Measurements from ENCODE around the gene PEX16. TPM values are rescaled to one million over a fixed set of nuclear protein-coding genes. Genes with fewer than 3 reads are reported as not detected.
A peak's percentile ranks its signal among the peaks of the same experiment; 100 is the strongest.

PEX16 gene
- total RNA-seq, 1 donor from 2014 or later, result 47.1 TPM

DNA sequence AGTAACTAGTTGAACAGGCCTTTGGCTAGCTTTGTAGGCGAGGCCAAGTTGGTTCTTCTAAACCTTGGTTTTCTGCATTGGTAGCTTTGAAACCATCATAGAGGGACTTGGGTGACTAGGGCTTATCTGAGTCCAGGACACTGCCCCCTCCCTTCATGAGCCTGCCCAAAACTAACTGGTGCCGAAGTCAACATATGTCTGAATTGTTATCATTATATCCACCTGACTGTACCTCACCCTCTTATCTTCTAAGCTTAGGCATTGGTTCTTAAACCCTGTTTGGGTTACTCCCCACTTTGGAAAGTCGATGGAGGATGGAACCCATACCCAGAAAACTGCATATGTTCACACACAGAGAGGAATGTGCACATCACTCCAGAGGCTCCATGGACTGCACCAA is 39.8 kb downstream of the PEX16 start:
- FAIRE-seq (no peak), DNase-seq (ENCODE audit: low read depth) (no peak)
- TF ChIP-seq, protein P1, sequence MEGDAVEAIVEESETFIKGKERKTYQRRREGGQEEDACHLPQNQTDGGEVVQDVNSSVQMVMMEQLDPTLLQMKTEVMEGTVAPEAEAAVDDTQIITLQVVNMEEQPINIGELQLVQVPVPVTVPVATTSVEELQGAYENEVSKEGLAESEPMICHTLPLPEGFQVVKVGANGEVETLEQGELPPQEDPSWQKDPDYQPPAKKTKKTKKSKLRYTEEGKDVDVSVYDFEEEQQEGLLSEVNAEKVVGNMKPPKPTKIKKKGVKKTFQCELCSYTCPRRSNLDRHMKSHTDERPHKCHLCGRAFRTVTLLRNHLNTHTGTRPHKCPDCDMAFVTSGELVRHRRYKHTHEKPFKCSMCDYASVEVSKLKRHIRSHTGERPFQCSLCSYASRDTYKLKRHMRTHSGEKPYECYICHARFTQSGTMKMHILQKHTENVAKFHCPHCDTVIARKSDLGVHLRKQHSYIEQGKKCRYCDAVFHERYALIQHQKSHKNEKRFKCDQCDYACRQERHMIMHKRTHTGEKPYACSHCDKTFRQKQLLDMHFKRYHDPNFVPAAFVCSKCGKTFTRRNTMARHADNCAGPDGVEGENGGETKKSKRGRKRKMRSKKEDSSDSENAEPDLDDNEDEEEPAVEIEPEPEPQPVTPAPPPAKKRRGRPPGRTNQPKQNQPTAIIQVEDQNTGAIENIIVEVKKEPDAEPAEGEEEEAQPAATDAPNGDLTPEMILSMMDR (IDR thresholded peaks at IDR 0.05; ENCODE audit: insufficient read depth, low read length, severe bottlenecking), result no peak
- no peaks in the 10 kb centered on the region for H3K27me3 ChIP-seq (ENCODE audit: control insufficient read depth, insufficient read depth, low read length)
- peaks cover 6% of the 10 kb centered on the region for H3K36me3 ChIP-seq (ENCODE audit: control insufficient read depth, insufficient read depth, low read length)
- H3K4me3 ChIP-seq (ENCODE audit: low read depth, low read length), result no peak overlapping the region

DNA sequence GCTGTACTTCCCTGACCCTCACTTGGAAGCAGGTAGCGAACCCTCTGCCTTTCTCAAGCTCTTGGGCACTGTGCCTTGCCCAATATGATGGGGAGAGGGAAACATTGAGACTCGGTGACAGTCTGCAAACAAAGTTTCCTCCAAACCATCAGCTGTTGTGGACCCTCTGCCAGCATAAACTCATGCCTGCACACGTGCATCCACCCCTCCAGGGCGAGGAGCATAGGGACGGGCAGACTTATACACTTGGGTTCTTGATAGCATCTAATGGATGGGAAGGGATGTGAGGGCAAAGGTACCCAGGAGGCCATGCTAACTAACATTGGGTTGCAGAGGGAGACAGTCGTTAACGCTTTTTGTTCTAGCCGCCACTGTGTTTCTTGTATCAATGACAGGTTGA is 40.5 kb downstream of the PEX16 start:
- no peak for DNase-seq (ENCODE audit: low read depth)

DNA sequence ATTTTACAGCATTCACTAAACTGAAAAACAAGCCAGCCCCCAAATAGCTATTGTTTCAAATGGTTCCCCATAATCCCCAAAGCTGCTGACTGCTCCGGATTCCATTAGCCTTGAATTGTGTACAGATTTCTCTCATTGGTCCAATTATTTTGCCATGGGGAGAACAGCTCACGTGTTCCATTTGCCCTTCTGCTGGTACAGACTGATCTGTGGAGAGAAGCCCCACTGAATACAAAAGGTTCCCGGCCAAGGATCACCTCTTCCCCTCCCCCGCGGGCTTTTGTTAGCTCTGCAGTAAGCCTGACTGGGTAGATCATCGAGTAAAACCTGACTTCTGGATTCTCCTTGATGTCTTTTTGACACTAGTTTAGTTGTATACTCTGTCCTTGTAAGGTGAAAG is 41.3 kb downstream of the PEX16 start:
- Histone ChIP-seq H3K36me3 (ENCODE audit: control insufficient read depth, insufficient read depth, low read length) (peaks cover 10% of the 10 kb centered on the region), H3K4me3 (ENCODE audit: low read depth, low read length) (no peak overlapping the region), H3K27me3 (ENCODE audit: control insufficient read depth, insufficient read depth, low read length) (no peaks in the 10 kb centered on the region)
- FAIRE-seq (no peak), DNase-seq (ENCODE audit: low read depth) (no peak)
- TF ChIP-seq, protein P1 (IDR thresholded peaks at IDR 0.05; ENCODE audit: insufficient read depth, low read length, severe bottlenecking), result no peak

More for the DNA sequence above, 40.5 kb downstream of the PEX16 start:
- FAIRE-seq, result no peak
- TF ChIP-seq, protein P1 (IDR thresholded peaks at IDR 0.05; ENCODE audit: insufficient read depth, low read length, severe bottlenecking), result no peak
- Histone ChIP-seq H3K4me3 (ENCODE audit: low read depth, low read length) (no peak overlapping the region), H3K36me3 (ENCODE audit: control insufficient read depth, insufficient read depth, low read length) (peaks cover 6% of the 10 kb centered on the region), H3K27me3 (ENCODE audit: control insufficient read depth, insufficient read depth, low read length) (no peaks in the 10 kb centered on the region)

DNA sequence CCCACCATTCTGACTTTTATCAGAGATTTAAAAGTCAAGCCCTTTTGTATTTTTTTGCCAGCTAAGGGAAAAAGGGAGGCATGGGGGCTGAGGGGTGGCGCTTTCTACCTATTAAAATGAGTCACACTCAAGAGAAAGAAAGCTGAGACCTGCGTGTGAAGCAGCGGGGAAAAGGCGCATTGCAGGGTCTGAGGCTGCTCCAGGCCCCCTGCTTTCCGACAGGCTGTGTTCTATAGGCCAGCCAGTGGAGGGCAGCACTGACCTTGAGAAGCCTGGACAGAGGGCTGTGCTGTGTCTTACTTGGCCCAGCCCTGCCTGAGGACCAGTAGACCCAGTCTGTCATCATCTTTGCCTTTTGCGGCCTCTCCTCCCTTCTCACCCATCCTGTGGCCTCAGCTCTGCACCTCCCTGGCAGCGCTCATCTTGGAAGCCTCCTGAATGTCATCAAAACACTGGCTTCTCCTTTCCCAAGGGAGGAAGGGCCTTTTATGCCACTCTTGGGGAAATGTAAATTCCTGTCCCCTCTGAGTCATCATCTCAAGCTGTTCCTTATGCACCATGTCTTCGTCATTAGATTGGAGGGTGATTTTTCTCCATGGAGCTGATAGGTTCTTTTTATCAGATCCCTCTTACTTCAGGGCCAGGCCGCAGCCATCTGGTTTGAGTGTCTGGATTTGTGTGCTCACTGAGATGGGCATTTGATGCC is 44.9 kb downstream of the PEX16 start:
- TF ChIP-seq, protein P1 (IDR thresholded peaks at IDR 0.05; ENCODE audit: insufficient read depth, low read length, severe bottlenecking), result peak; percentile 84

DNA sequence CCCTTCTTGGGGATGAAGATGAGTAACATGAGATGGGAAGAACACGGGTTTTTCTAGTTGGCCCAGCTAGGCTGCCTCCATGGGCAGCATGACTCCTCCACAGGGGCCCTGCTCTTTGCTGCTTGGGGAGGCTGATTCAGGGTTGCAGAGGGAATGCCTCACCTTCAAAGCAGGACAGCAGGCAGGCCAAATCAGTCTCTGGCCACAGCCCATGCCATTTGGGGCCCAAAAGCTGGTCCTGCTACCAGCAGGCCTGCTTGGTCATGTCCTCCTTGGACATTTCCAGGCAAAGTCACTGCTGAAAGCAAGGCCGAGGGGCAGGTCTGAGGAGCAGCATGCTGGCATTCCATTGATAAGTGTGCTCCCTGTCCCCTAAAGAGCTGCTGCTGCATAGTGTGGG is 46.0 kb downstream of the PEX16 start:
- Histone ChIP-seq H3K27me3 (ENCODE audit: control insufficient read depth, insufficient read depth, low read length) (no peaks in the 10 kb centered on the region), H3K4me3 (ENCODE audit: low read depth, low read length) (no peak overlapping the region), H3K36me3 (ENCODE audit: control insufficient read depth, insufficient read depth, low read length) (peaks cover 31% of the 10 kb centered on the region)
- TF ChIP-seq, protein P1 (IDR thresholded peaks at IDR 0.05; ENCODE audit: insufficient read depth, low read length, severe bottlenecking), result no peak
- FAIRE-seq (no peak), DNase-seq (ENCODE audit: low read depth) (no peak)

More for the DNA sequence above, 44.9 kb downstream of the PEX16 start:
- FAIRE-seq (no peak), DNase-seq (ENCODE audit: low read depth) (peak; percentile 74)
- H3K36me3 ChIP-seq (ENCODE audit: control insufficient read depth, insufficient read depth, low read length), result peaks cover 28% of the 10 kb centered on the region
- H3K27me3 ChIP-seq (ENCODE audit: control insufficient read depth, insufficient read depth, low read length), result no peaks in the 10 kb centered on the region
- H3K4me3 ChIP-seq (ENCODE audit: low read depth, low read length), result no peak overlapping the region

DNA sequence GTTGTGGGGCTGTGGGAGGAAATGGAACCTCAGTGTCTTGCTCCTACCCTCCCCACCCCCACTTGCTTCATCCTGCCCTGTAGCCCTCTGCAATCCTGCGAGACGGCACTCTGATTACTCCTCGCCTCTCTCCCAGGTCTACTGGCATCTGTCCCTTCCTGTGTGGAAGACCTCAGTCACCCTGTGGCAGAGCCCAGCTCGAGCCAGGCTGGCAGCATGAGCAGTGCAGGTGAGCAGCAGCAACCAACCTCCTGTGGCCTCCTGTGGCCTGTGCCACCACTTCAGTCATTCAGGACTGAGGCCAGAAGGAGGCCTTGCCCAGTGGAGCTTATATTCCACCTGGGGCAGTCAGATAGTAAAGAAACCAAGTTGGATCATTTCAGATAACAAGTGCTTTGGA is 47.0 kb downstream of the PEX16 start:
- Histone ChIP-seq H3K4me3 (ENCODE audit: low read depth, low read length) (no peak overlapping the region), H3K36me3 (ENCODE audit: control insufficient read depth, insufficient read depth, low read length) (peaks cover 34% of the 10 kb centered on the region), H3K27me3 (ENCODE audit: control insufficient read depth, insufficient read depth, low read length) (no peaks in the 10 kb centered on the region)
- TF ChIP-seq, protein P1 (IDR thresholded peaks at IDR 0.05; ENCODE audit: insufficient read depth, low read length, severe bottlenecking), result no peak
- DNase-seq (ENCODE audit: low read depth) (no peak), FAIRE-seq (no peak)

All from bronchial epithelial cell (primary cell).